Stimulated activated CD4-positive, alpha-beta T cell treated with anti-CD3 and anti-CD28 coated beads, Interleukin-4, amount 100 ng/mL, for 48 hours (primary cell): ENCODE results near the gene STAT3.
"Not testable (repeated sequence)": the region's sequence is repeated elsewhere in the genome, so short reads cannot be mapped to it uniquely, and the experiment has no call there.

Experiments used
- DNase-seq, 2 donors: peaks; one replicate each; pipeline ENCODE4 v3.0.0-alpha.2; 2020; ENCODE audit warnings: low read depth in 2 of 2

STAT3 gene

DNA sequence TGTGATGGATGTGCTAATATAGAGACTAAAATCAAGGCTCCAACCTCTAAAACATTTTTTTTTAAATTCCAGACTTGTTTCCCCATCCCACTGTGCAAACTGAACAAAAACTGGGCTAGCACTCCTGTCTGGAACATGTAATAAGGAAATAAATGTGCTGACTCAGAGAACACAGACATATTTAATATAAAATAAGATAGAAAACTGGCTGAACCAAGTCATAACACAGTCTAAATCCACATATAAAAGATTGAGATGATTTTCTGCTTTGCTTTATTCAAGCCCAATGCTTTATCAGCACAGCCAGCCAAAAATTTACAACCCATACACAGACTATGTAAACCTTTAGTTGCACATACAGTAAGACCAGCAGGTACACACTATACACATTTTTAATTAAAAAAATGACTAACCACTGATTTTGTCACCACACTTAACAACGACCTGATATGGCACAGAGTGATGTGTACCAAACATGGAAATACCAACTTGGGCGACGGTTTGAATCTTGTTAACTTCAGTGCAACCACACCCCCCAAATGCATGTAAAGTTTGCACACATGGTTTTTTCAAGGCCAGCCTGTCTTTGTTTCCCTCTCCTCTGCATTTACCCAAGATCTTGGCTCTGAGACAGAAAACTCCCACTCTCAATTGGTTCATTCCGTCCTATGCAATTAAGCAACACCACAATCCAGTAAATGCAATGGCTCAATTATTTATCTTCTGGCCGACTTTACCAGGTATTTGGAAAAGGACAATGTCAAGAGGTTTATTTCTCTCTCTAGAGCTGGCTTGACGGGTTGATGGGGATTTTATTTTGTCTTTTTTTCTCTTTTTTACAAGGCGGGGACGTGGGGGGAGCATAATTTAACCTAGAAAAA lies 1.2 kb downstream of the STAT3 start:
- DNase-seq: no peak

DNA sequence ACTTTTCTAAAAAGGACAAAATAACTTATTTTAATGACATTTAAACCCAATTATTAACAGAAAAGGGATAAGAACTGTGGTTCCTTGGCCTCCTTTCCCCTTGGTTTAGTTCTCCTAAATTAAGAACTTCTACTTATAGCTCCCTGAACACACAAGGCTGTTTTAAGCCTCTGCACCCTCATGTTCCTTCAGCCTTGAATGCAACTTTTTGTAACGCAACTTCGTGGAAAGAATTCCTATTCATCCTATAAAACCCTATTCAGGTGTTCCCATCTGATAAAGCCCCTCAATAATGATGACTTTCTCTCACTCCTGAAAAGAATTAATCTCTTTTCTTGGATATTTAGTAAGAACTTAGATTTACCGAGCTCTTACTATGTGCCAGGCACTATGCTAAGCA lies 6.3 kb downstream of the STAT3 start:
- no peak for DNase-seq

DNA sequence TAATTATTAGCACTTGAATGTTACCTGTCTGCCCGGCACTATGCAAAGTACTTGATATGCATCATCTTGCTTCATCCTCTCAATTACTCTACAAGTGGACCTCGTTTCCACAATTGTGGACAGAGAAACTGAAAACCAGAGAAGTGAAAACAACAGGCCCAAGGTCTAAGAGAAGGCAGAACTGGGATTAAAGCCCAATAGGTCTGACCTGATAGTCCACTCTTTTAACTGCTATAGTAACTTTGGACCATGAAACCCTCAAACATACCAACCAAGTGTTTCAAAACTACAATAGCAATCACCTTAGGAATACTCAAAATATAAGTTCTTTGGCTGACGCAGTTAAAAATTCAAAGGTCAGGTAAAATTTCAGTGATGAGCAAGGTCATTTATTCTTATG lies 7.3 kb downstream of the STAT3 start:
- DNase-seq: no peak

DNA sequence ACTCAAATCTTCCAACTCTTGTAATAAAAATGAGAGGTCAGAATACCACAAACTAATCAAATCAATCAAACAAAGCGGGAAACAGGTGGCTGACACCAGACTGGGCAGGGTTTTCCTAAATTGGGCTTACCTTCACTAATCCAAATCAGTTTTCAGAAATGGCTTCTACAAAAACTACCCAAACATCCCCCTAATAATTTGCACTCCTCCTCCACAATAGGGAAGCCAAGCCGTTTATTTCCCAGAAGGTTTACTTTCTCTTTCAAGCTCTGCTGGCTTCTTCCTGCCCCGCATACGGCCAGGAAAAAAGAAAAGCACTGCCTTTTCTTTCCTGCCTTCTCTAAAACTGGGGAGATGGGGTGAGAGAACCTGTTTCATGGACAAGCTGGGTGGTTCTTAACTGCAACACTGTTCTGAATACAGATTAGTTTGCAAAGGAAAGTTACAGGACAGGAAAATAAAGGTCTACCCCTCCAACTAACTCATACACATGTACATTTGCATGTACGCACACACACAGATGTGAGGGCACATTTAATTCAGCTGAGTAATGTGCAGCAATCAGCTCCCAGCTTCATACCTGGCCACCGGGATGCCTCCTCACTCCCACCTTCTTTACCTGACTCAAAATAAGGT lies 9.2 kb downstream of the STAT3 start:
- no peak for DNase-seq

DNA sequence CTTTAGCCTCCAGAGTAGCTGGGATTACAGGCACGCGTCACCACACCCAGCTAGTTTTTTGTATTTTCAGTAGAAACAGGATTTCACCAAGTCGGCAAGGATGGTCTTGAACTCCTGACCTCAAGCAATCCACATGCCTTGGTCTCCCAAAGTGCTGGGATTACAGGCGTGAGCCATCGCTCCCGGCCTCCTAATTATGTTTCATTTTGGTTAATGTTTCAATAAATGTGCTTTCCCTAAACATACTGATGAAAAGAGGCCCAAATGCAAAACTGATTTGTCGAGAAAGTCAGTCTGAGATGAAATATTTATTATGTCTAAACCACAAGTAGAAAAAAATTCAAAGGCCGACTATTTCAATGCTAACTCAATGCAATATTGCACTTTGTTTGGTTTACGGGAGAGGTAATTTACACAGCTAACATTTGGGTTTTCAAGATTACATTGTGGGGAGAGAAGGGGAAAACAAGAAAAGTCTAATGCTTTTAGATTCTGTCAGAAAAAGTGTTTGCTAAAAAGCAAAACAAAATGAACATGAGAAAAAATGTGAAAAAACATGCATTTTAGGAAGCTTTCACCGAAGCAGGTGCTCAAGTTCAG lies 9.8 kb downstream of the STAT3 start:
- no peak for DNase-seq

DNA sequence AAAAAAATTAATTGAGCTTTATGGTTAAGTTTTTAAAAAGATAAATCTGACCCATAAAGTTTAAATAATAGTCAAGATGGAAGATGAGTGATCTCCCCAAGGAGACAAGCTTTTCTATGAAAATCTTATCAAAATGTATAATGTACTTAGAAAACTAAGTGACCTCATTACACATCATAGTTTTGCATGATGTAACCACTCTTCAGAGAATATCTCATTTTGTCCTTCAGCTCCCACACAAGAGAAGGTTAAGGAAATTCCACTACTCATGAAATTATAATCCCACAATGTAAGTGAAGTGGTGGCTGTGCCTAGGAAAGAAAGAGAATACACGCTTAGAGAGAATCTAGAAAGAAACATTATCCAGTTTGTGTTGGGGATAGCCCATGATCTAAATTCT lies 14.3 kb downstream of the STAT3 start:
- no peak for DNase-seq

DNA sequence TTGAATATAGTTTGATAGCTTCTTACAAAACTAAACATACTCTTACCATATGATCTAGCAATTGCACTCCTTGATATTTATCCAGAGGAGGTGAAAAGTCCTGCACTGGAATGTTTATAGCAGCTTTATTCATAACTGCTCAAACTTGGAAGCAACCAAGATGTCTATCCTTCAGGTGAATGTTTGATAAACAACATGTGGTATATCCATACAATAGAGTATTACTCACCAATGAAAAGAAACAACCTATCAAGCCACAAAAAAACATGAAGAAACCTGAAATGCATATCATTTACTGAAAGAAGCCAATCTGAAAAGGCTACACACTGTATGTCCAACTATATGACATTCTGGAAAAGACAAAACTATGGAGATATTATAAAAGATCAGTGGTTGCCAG lies 16.1 kb downstream of the STAT3 start:
- DNase-seq: no peak

DNA sequence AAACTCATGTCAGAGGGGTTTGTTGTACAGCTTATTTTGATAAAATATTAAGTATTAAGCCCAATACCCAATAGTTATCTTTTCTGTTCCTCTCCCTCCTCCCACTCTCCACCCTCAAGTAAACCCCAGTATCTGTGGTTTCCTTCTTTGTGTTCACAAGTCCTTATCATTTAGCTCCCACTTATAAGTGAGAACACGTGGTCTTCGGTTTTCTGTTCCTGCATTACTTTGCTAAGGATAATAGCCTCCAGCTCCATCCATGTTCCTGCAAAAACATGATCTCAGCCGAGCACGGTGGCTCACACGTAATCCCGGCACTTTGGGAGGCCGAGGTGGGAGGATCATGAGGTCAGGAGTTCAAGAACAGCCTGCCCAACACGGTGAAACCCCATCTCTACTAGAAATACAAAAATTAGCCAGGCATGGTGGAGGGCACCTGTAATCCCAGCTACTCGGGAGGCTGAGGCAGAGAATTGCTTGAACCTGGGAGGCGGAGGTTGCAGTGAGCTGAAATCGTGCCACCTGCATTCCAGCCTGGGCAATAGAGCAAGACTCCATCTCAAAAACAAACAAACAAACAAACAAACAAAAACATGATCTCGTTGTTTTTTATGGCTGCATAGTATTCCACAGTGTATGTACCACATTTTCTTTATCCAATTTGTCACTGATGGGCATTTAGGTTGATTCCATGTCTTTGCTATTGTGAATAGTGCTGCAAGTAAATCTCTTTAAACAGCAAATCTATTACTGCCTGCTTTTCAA lies 19.3 kb downstream of the STAT3 start:
- DNase-seq: not testable (repeated sequence)

DNA sequence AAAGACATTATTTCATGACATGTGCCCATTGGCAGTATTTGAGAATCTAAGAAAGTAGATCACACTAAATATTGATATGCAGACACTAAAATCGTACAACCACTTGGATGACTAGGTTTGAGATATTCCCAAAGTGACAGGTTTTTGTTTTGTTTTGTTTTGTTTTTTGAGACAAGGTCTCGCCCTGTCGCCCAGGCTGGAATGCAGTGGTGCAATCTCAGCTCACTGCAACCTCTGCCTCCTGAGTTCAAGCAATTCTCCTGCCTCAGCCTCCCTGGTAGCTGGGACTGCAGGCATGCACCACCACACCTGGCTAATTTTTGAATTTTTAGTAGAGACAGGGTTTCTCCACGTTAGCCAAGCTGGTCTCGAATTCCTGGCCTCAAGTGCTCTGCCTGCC lies 19.9 kb downstream of the STAT3 start:
- not testable (repeated sequence) for DNase-seq

DNA sequence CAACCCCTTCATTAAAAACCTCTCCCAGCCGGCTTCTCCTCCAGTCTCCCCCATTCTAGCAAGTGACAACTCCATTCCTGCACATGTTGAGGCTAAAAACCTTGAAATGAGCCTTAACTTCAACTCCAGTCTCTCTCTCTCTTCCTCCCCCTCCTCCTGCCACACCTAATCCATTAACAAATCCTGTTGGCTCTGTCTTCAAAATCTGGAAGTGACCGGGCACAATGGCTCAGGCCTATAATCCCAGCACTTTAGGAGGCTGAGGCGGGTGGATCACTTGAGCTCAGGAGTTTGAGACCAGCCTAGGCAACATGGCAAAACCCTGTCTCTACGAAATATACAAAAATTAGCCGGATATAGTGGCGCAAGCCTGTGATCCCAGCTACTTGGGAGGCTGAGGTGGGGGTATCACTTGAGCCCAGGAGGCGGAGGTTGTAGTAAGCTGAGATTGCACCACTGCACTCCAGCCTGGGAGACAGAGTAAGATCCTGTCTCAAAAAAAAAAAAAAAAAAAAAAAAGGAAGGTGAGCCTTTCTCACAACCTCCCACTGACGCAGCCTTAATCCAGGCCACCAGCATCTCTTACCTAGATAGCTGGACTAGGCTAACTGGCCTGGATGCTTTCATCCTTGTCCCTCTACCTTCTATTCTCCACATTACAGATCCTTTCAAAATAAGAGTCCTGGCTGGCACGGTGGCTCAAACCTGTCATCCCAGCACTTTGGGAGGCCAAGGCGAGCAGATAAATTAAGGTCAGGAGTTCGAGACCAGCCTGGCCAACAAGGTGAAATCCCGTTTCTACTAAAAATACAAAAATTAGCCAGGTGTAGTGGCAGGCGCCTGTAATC lies 21.8 kb downstream of the STAT3 start:
- DNase-seq: not testable (repeated sequence)

DNA sequence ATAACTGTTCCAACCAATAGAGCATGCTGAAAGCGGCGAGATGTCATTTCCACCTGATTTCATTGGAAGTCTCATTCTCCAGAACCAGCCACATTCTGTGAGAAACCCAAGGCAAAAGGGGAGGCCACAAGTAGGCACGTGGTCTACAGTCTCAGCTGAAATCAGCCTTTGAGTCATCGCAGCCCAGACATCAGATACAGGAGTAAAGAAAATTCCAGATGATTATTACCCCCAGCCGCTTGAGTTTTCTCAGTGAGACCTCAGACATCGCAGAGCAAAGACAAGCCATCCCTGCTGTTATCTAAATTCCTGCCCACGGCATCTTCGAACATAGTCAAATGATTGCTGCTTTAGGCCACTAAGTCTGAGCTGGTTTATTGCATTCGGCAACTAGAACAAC lies 23.1 kb downstream of the STAT3 start:
- DNase-seq: no peak

DNA sequence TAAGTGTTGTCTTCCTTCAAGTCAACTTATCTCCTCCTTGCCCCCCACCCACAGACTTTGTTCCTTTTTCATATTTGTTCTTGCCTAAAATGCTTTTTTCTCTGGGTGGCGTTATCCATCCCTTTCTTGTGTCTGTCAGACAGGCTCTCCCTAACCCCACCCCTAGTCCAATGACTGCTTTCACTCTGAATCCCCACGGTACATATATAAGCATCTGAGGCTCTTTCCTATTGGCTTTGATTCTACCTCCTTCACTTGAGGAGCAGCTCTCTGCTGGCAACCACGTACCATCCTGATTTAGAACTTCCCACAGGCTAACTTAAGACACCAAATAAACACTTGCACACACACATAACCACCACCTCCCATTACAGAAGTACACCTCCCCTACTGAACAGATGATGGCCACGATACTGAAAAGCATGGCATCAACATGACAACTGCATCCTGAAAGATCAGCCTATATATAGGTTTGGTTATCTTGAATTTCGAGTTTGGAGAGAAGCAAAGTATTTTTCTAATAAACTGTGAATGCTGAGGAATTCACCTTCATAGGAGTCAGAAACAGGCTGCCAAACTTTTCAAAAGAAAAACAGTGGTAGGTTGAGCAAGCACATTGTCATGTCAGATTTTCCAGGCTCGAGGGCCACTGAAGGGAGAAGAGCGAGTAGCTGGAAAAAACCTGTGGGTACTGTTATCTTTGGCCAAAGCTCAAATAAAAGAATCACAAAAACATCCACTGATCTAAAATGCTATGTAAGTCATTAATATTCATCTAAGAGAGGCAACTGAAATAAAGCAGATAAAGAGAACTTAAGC lies 24.3 kb downstream of the STAT3 start:
- no peak for DNase-seq

DNA sequence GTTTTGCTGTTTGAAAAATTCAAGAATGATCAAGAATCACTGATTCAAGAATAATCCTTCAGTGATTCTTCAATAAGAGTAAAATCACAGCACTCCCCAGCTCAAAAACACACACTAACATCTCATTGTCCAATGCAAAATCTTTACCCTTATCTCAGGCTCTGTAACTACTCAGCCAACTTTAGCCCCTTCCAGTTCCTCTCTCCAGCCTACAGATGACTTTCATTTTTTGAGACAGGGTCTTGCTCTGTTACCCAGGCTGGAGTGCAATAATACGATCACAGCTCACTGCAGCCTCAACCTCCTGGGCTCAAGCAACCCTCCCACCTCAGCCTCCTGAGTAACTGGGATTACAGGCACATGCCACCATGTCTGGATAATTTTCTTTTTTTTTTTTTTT lies 25.0 kb downstream of the STAT3 start:
- DNase-seq: no peak

DNA sequence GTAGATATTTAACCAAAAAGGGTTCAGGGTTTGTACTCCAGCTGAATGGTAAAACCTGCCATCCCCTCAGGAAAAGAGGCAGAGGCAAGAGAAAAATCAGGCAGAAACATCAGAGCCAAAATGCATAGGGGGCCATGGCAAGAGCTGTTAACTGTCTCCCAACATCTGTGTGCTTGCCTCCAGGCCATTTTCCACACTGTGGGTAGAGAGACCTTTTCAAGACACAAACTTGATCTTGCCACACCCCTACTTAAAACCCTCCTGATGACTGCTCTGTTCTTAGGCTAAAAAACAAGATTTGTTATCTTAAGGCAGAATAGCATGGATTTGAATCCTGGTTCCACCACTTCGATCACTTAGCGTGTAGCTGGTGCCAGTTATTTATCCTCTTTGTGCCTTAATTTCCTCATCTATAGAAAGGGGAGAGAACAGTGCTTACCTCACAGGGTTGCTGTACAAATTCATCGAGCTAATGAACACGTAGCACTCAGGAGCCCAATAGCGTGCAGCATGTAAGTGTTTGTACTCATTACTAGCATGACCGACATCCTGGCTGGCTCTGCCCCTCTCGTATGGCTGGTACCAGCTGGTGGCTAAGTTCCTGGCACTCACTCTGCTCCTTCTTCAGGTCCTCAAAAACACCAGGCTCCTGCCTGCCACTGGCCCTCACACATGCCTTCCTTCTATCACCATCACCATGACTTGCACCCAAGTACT lies 25.8 kb downstream of the STAT3 start:
- DNase-seq: no peak

DNA sequence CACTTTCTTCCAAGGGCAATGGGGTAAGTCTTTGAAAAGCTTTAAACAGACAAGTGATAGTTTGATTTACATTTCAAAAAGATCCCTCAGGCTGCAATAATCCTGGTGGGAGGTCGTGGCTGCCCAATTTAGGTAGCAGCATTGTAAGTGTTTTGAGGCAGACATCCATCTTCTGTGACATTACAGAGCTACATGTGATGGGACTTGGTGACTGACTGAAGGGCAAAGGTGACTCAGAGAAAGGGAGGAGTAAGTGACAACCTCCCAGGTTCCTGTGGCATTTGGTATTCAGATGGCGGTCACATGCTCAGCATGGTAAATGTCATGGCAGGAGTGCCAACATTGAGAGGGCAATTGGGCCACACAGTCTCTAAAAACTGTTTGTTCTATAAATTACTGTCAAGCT lies 26.5 kb downstream of the STAT3 start:
- no peak for DNase-seq

DNA sequence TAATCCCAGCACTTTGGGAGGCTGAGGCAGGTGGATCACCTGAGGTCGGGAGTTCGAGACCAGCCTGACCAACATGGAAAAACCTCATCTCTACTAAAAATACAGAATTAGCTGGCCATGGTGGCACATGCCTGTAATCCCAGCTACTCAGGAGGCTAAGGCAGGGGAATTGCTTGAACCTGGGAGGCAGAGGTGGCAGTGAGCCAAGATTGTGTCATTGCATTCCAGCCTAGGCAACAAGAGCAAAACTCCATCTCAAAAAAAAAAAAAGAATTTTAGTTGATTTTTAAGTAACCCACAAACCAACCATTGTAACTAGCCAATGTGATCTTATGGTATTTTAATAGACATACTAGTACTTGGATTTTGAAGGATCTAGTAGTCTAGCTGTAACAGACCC lies 27.9 kb downstream of the STAT3 start:
- not testable (repeated sequence) for DNase-seq

DNA sequence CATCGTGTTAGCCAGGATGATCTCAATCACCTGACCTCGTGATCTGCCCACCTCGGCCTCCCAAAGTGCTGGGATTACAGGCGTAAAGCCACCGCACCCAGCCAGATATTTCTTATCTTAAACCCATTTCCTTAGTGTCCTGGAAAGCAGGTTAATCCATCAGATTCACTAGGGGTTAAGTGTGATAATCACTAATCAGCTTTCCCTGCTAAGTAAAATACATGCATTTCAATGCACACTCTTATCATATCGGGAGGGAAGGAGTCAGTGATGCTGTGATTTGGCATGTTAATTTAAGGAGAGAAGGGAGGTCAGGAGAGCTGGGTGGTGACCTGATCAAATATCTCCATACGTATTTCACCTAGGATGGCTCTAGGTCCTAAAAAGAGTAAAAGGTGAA lies 29.1 kb downstream of the STAT3 start:
- DNase-seq: no peak

DNA sequence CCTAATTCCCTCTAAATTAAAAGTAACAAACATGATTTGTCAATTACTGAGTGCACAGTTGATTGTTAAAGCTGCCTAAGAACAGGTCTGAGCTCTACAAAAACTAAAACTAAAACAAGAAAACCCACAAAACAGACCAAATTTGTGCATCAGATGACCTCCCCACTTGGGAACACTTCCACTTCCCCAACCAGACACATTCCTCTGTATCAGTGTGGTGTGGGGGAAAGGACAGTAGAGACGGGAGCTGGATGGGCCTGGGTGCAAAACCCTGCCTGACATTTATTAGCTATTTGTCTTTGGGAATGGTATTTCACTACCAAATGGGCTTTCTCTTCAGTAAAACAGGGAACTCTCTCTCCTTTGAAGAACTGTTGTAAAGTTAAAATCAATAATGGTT lies 29.8 kb downstream of the STAT3 start:
- no peak for DNase-seq

DNA sequence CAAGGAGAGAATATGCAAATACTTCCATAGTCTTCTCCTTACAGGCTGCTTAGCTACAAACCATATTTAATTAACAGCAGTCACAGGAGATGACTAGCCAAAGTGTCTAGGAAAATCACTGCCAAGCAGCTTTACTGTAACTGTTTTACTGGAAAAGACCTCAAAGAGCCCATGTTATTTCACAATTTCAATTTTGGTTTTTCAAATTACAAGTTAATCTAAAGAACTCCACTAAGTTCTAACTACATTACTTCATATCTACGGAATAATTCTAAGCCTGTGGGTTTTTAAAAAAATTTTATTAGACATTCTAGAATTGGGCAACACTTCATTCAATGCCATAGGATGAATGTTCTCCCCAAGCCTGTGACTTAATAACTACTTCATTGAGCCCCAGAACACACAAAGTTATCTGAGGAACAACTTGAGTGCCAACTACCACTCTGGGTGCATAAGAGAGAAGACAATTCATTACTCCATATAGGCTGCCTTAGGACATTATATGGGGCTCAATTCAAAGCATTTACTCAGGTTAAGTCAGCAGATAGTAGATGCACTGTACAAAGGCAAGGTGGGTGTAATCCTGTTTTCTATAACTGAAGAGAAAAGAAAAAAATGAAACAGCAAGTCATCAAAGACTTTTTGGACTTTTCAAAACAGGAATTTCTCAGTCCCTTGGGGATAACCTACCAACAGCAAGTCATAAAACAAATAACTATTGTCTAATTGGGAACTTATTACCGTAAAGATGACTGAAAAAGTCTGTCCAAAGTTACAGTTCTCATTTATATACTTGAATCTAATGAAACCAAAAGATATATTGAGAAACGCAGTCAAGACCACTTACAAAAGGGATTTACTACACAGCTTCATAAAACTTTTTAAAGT lies 33.0 kb downstream of the STAT3 start:
- DNase-seq: no peak
